GM19324 (cell line): ENCODE measurements around the gene TRIM33.
"Not testable (repeated sequence)": the region's sequence is repeated elsewhere in the genome, so short reads cannot be mapped to it uniquely, and the experiment has no call there.

ENCODE experiments used
- ATAC-seq: cut with Tn5 transposase; IDR thresholded peaks from one replicate; pipeline ENCODE4 v1.9.1; 2021; ENCODE audit warnings: mild to moderate bottlenecking, moderate library complexity; ENCODE audit not compliant: unreplicated experiment, low FRiP score

Gene TRIM33

GRCh38 chr1:114468710-114469468, 42.1 kb downstream of the TRIM33 start:
- no peak for ATAC-seq

GRCh38 chr1:114468047-114468446, 43.0 kb downstream of the TRIM33 start:
- ATAC-seq: no peak

GRCh38 chr1:114467491-114467890, 43.5 kb downstream of the TRIM33 start:
- ATAC-seq: peak; percentile 52

GRCh38 chr1:114466334-114467014, 44.5 kb downstream of the TRIM33 start:
- ATAC-seq: no peak

- ATAC-seq: no peak
These were observed 48.0 kb downstream of the TRIM33 start for GRCh38 chr1:114462963-114463362.

- no peak for ATAC-seq
These were observed 48.7 kb downstream of the TRIM33 start for GRCh38 chr1:114462341-114462740.

GRCh38 chr1:114458237-114458777, 52.7 kb downstream of the TRIM33 start:
- ATAC-seq: no peak

- no peak for ATAC-seq
These were observed 53.2 kb downstream of the TRIM33 start for GRCh38 chr1:114457675-114458236.

- ATAC-seq: no peak
These were observed 54.4 kb downstream of the TRIM33 start for GRCh38 chr1:114456586-114456985.

GRCh38 chr1:114455102-114455785, 55.8 kb downstream of the TRIM33 start:
- ATAC-seq: no peak

- ATAC-seq: no peak
These were observed 56.5 kb downstream of the TRIM33 start for GRCh38 chr1:114454539-114454938.

- no peak for ATAC-seq
These were observed 57.6 kb downstream of the TRIM33 start for GRCh38 chr1:114453361-114453784.

GRCh38 chr1:114448370-114449036, 62.5 kb downstream of the TRIM33 start:
- ATAC-seq: no peak

- no peak for ATAC-seq
These were observed 64.8 kb downstream of the TRIM33 start for GRCh38 chr1:114446198-114446597.

- not testable (repeated sequence) for ATAC-seq
These were observed 67.8 kb downstream of the TRIM33 start for GRCh38 chr1:114443226-114443625.

- no peak for ATAC-seq
These were observed 69.7 kb downstream of the TRIM33 start for GRCh38 chr1:114441332-114441731.

GRCh38 chr1:114439369-114439768, 71.6 kb downstream of the TRIM33 start:
- no peak for ATAC-seq

GRCh38 chr1:114437812-114438211, 73.2 kb downstream of the TRIM33 start:
- no peak for ATAC-seq

- no peak for ATAC-seq
These were observed 74.2 kb downstream of the TRIM33 start for GRCh38 chr1:114436799-114437198.

- ATAC-seq: no peak
These were observed 75.8 kb downstream of the TRIM33 start for GRCh38 chr1:114435088-114435715.
